Camera-type eye (tissue), 1 donor: Measurements from ENCODE around the gene FUT4. TPM values are rescaled to one million over a fixed set of nuclear protein-coding genes. Genes with fewer than 3 reads are reported as not detected.

Experiments
- total RNA-seq: library from RNA; depleted of rRNA; stranded (reverse); fragments of >200 nt; gene quantifications from one replicate; pipeline ENCODE4 v1.2.3, GENCODE V29; 2014

The FUT4 gene
- 10.7 TPM for total RNA-seq

DNA sequence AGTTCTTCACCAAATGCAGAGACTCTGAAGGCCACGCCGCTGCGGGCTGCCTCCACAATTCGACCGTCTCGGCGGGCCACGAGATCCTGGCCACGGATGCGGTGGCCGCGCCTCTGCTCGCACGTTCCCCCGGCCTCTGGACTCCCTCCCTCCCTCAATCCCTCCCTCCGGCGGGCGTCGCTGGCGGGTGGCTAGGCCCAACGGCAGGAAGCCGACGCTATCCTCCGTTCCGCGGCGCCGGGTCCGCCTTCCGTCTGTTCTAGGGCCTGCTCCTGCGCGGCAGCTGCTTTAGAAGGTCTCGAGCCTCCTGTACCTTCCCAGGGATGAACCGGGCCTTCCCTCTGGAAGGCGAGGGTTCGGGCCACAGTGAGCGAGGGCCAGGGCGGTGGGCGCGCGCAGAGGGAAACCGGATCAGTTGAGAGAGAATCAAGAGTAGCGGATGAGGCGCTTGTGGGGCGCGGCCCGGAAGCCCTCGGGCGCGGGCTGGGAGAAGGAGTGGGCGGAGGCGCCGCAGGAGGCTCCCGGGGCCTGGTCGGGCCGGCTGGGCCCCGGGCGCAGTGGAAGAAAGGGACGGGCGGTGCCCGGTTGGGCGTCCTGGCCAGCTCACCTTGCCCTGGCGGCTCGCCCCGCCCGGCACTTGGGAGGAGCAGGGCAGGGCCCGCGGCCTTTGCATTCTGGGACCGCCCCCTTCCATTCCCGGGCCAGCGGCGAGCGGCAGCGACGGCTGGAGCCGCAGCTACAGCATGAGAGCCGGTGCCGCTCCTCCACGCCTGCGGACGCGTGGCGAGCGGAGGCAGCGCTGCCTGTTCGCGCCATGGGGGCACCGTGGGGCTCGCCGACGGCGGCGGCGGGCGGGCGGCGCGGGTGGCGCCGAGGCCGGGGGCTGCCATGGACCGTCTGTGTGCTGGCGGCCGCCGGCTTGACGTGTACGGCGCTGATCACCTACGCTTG, at the start of gene FUT4:
Gene FUT4, plus strand, starts transcription at position 227 of the 951 bp plus-strand sequence. Its CDS starts 213 bp downstream, at position 440.

GRCh38 chr11:94511932-94512781, 31.6 kb upstream of the FUT4 start, which contains the start of gene C11orf97:
Gene C11orf97 (plus strand): TSS chr11:94512461. CDS start chr11:94512529, 68 bp downstream.

GRCh38 chr11:94567181-94567670, 23.5 kb downstream of the FUT4 start, which contains the start of gene PIWIL4:
Gene PIWIL4 (plus strand): TSS chr11:94567368. CDS start chr11:94567519, 151 bp downstream.

Other genes starting within 250 kb of the FUT4 start
- gene IZUMO1R, start 239.3 kb upstream of the FUT4 start, total RNA-seq: not detected
- 1.3 TPM for gene GPR83, start 142.5 kb upstream of the FUT4 start, total RNA-seq
- gene MRE11, start 50.1 kb upstream of the FUT4 start, total RNA-seq: 51.9 TPM
- gene ANKRD49, start 49.9 kb upstream of the FUT4 start, total RNA-seq: 19.6 TPM
- not detected for gene C11orf97, start 31.5 kb upstream of the FUT4 start, total RNA-seq
- 13.1 TPM for gene PIWIL4, start 23.4 kb downstream of the FUT4 start, total RNA-seq
- 89.6 TPM for gene AMOTL1, start 224.4 kb downstream of the FUT4 start, total RNA-seq